ENCODE data around the gene SYT12. TPM values are rescaled to one million over a fixed set of nuclear protein-coding genes. Genes with fewer than 3 reads are reported as not detected.

SYT12 gene
- polyA plus RNA-seq, 1 donor from 2014 or later: 2.3 TPM

DNA sequence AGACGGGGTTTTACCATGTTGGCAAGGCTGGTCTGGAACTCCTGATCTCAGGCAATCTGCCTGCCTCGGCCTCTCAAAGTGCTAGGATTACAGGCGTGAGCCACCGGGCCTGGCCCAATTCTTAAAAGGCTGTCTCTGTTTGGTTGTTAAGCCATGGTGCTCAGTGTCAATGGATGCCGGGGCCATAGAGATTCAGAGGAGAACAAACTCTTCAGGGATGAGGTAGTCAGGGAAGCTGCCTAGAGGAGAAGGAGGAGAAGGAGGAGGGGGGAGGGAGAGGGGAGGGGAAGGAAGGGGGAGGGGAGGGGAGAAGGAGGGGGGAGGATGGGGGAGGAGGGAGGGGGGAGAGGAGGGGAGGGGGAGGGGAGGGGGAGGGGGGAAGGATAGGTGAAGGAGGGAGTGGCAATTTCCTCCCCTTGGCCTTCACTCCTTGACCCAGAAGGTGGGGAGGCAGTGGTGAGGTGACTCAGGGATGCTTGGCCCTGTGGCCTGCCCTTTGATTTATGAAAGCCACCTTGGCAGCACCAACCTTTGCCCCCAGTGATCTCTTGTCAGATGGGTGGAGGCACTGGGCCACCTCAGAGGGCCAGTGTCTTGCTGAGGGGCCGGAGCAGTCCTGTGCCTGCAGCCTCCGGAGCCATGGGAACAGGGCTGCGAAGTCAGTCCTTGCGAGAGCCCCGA is 48.1 kb upstream of the SYT12 start, which contains the start of gene C11orf86:
Gene C11orf86, plus strand, starts transcription at position 581 of the 681 bp plus-strand sequence. Its CDS starts 59 bp downstream, at position 640.
- TF ChIP-seq MXI1 (conservative IDR thresholded peaks at IDR 0.05; ENCODE audit: poor library complexity, severe bottlenecking) (no peak), TAF1 (IDR thresholded peaks at IDR 0.05; ENCODE audit: low read depth) (no peak), POLR2AphosphoS5 (IDR thresholded peaks at IDR 0.05) (no peak), SMC3 (conservative IDR thresholded peaks at IDR 0.05; ENCODE audit: poor library complexity) (no peak), EP300 (conservative IDR thresholded peaks at IDR 0.05; ENCODE audit: poor library complexity, severe bottlenecking) (no peak), EZH2 (IDR thresholded peaks at IDR 0.05; ENCODE audit: borderline replicate concordance, insufficient read depth, low read length, poor library complexity, severe bottlenecking) (no peak), RAD21 (conservative IDR thresholded peaks at IDR 0.05) (no peak)
- TF ChIP-seq, protein P1, sequence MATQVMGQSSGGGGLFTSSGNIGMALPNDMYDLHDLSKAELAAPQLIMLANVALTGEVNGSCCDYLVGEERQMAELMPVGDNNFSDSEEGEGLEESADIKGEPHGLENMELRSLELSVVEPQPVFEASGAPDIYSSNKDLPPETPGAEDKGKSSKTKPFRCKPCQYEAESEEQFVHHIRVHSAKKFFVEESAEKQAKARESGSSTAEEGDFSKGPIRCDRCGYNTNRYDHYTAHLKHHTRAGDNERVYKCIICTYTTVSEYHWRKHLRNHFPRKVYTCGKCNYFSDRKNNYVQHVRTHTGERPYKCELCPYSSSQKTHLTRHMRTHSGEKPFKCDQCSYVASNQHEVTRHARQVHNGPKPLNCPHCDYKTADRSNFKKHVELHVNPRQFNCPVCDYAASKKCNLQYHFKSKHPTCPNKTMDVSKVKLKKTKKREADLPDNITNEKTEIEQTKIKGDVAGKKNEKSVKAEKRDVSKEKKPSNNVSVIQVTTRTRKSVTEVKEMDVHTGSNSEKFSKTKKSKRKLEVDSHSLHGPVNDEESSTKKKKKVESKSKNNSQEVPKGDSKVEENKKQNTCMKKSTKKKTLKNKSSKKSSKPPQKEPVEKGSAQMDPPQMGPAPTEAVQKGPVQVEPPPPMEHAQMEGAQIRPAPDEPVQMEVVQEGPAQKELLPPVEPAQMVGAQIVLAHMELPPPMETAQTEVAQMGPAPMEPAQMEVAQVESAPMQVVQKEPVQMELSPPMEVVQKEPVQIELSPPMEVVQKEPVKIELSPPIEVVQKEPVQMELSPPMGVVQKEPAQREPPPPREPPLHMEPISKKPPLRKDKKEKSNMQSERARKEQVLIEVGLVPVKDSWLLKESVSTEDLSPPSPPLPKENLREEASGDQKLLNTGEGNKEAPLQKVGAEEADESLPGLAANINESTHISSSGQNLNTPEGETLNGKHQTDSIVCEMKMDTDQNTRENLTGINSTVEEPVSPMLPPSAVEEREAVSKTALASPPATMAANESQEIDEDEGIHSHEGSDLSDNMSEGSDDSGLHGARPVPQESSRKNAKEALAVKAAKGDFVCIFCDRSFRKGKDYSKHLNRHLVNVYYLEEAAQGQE (IDR thresholded peaks at IDR 0.05; ENCODE audit: borderline replicate concordance): no peak
- TF ChIP-seq, protein P2, sequence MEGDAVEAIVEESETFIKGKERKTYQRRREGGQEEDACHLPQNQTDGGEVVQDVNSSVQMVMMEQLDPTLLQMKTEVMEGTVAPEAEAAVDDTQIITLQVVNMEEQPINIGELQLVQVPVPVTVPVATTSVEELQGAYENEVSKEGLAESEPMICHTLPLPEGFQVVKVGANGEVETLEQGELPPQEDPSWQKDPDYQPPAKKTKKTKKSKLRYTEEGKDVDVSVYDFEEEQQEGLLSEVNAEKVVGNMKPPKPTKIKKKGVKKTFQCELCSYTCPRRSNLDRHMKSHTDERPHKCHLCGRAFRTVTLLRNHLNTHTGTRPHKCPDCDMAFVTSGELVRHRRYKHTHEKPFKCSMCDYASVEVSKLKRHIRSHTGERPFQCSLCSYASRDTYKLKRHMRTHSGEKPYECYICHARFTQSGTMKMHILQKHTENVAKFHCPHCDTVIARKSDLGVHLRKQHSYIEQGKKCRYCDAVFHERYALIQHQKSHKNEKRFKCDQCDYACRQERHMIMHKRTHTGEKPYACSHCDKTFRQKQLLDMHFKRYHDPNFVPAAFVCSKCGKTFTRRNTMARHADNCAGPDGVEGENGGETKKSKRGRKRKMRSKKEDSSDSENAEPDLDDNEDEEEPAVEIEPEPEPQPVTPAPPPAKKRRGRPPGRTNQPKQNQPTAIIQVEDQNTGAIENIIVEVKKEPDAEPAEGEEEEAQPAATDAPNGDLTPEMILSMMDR (IDR thresholded peaks at IDR 0.05; ENCODE audit: poor library complexity, severe bottlenecking): no peak
- Histone ChIP-seq H3K79me2 (replicated peaks; ENCODE audit: insufficient read depth, low read length) (no peaks in the 10 kb centered on the region), H3K9ac (ENCODE audit: low read length) (no peak within 1 kb of the TSS), H3K4me3 (ENCODE audit: low read length) (no peak within 1 kb of the TSS), H3K27ac (ENCODE audit: low read length) (no peak within 1 kb of the TSS), H3K4me2 (ENCODE audit: low read length) (no peak within 1 kb of the TSS), H4K20me1 (ENCODE audit: insufficient read depth) (no peaks in the 10 kb centered on the region), H3K9me3 (ENCODE audit: low read length) (no peaks in the 10 kb centered on the region), H3K27me3 (ENCODE audit: insufficient read depth, low read depth, low read length) (no peaks in the 10 kb centered on the region), H3K9me2 (ENCODE audit: insufficient read depth, low read length) (no peaks in the 10 kb centered on the region), H2AFZ (ENCODE audit: low read depth, low read length) (no peak within 1 kb of the TSS), H3F3A (ENCODE audit: insufficient read depth, low read length, poor library complexity, severe bottlenecking) (no peaks in the 10 kb centered on the region), H3K36me3 (ENCODE audit: insufficient read depth, low read length) (no peaks in the 10 kb centered on the region)

DNA sequence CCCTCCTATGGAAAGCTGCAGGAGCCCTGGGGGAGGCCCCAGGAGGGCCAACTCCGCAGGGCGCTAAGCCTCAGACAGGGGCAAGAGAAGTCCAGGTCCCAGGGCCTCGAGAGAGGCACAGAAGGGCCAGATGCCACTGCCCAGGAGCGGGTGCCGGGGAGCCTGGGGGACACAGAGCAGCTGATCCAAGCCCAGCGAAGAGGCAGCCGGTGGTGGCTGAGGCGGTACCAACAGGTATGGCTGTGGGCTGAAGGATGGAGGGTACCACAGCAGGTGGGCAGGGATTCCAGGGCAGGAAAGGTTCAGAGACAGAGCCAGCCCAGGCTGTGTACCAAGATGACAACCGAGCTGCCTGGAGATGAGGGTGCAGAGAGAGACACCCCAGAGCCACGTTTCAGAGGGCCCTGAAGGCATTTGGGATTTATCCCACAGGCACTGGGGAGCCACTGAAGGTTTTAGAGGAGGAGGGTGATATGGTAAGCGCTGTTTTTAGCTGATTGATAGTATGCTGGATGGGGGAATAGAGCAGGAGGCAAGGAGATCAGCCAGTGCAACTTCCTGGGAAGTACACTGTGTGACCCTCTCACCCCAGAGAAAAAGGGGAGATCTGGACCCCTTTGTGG is 47.4 kb upstream of the SYT12 start:
- H3K79me2 ChIP-seq (replicated peaks; ENCODE audit: insufficient read depth, low read length): no peaks in the 10 kb centered on the region
- H3K9me2 ChIP-seq (ENCODE audit: insufficient read depth, low read length): no peaks in the 10 kb centered on the region
- no peaks in the 10 kb centered on the region for H3K27me3 ChIP-seq (ENCODE audit: insufficient read depth, low read depth, low read length)
- H3F3A ChIP-seq (ENCODE audit: insufficient read depth, low read length, poor library complexity, severe bottlenecking): no peaks in the 10 kb centered on the region
- H2AFZ ChIP-seq (ENCODE audit: low read depth, low read length): no peak overlapping the region
- H3K4me3 ChIP-seq (ENCODE audit: low read length): no peak overlapping the region
- no peak overlapping the region for H3K9ac ChIP-seq (ENCODE audit: low read length)
- no peak overlapping the region for H3K27ac ChIP-seq (ENCODE audit: low read length)
- H3K36me3 ChIP-seq (ENCODE audit: insufficient read depth, low read length): no peaks in the 10 kb centered on the region
- TF ChIP-seq RAD21 (conservative IDR thresholded peaks at IDR 0.05) (no peak), POLR2AphosphoS5 (IDR thresholded peaks at IDR 0.05) (no peak), MXI1 (conservative IDR thresholded peaks at IDR 0.05; ENCODE audit: poor library complexity, severe bottlenecking) (no peak), SMC3 (conservative IDR thresholded peaks at IDR 0.05; ENCODE audit: poor library complexity) (no peak)
- TF ChIP-seq, protein P2 (IDR thresholded peaks at IDR 0.05; ENCODE audit: poor library complexity, severe bottlenecking): no peak
- no peaks in the 10 kb centered on the region for H4K20me1 ChIP-seq (ENCODE audit: insufficient read depth)
- H3K4me2 ChIP-seq (ENCODE audit: low read length): no peak overlapping the region
- no peaks in the 10 kb centered on the region for H3K9me3 ChIP-seq (ENCODE audit: low read length)

All from neural cell (in vitro differentiated cells).